NCI-H2171 (cell line): ENCODE data around the gene BLTP3A.
"Not testable (repeated sequence)": the region's sequence is repeated elsewhere in the genome, so short reads cannot be mapped to it uniquely, and the experiment has no call there.

Experiments
- DNase-seq: peaks from one replicate; lab custom pipeline; 2025; lab: John Stamatoyannopoulos, UW

Gene BLTP3A

DNA sequence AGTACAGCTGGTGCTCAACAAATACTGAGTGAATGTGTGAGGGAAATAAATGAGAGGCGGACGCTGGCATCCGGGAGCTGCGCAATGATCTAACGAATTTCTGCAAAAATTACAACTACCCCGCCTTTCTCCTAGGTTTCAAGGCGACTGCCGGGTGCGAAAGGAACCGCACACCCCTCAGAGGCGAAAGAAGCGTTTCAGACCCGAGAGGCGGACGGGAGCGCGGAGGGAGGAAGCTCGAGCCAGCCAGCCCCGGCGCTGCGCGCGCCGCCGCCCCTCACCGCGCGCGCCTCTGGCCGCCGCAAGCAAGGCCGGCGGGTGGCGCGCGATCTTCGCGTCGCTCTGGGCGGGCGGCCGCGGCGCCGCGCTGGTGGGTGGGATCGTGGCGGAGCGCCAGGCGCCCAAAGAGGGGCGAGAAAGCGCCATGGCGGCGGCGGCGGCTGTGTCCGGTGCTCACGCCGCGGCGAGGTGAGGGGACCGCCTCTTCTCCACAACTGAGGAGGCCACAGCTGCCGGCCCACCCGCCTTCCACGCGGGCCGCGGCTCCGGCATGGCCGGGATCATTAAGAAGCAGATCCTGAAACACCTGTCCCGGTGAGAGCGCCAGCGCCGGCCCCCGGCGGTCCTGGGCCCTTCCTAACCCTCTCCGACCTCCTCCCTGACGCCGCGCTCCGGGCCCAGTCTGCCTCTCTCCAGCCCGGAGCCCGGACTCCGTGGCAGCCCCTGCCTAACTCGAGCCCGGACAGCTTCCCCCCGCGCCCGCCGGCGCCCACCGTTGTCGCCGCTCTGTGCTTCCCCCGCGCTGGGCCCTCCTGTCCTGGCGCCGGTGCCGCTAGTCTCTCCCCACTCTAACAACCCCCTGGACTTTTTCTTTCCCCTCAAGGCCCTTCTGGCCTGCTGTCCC is at the start of gene BLTP3A:
Gene BLTP3A (plus strand): TSS at position 383 of the 904 bp plus-strand sequence. CDS start 168 bp downstream, at position 551.
- peak; percentile 82 for DNase-seq

DNA sequence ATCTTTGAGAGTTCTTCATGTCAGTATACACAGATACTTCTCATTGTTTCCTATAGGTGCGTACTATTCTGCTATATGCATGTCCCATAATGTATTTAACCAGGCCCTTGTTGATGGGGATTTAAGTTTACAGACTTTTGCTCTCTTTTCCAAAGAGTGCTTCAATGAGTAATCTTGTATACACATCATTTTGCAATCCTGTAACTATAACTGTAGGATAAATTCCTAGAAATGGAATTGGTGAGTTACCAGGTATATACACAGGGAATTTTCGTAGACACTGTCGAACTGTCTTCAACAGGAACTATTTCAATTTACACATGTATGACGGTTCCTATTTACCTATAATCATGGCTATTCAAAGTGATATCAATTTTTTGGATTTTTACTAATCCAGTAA is 49.8 kb upstream of the BLTP3A start:
- DNase-seq = no peak

DNA sequence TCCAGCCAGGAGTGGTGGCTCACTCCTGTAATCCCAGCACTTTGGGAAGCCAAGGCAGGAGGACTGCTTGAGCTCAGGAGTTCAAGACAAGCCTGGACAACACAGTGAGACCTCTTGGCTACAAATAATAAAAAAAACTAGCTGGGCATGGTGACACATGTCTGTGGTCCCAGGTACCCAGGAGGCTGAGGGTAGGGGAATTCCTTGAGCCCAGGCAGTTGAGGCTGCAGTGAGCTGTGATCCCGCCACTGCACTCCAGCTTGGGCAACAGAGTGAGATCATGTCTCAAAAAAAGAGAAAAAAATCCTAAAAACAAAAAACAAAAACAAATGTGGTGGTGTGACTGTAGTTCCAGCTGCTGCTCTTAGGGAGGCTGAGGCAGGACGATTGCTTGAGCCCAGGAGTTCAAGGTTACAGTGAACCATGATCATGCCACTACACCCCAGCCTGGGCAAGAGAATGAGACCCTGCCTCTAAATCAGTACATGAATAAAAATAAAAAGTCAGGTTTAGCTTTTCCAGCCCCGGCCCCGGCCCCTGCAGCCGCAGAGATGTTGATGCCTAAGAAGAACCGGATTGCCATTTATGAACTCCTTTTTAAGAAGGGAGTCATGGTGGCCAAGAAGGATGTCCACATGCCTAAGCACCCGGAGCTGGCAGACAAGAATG is 48.1 kb upstream of the BLTP3A start:
- DNase-seq = no peak

GRCh38 chr6:34744294-34744647 is 47.6 kb upstream of the BLTP3A start:
- DNase-seq = not testable (repeated sequence)

DNA sequence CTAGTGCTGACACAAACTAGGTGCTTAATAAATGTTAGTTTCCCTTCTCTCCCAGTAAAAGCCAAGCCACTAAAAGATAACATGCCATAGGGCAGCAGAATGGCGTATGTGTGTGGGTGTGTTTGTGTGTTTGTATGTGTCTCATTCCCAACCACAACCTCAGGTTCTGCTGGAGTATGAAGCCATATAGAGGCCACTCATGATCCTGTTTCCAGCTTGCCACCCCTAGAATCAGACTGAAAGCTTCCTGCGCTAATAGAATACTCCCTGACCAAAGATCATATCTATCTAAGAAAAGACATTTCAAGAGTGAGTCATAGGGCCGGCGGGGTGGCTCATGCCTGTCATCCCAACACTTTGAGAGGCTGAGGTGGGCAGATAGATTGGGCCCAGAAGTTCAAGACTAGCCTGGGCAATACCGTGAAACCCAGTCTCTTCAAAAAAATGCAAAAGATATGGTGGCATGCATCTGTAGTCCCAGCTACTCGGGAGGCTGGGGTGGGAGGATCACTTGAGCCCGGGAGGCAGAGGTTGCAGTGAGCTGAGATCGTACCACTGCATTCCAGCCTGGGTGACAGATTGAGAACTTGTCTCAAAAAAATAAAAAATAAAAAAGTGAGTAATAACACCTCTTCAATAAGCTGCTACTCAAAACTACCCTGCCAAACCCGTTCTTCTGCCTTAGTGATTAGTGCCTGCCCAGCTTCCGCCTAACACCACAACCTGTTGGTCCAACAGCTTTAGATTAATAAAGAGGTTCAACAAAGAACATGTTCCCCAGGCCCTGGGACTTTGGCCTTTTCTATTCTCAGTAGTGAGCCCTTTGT is 46.4 kb upstream of the BLTP3A start:
- DNase-seq = no peak

DNA sequence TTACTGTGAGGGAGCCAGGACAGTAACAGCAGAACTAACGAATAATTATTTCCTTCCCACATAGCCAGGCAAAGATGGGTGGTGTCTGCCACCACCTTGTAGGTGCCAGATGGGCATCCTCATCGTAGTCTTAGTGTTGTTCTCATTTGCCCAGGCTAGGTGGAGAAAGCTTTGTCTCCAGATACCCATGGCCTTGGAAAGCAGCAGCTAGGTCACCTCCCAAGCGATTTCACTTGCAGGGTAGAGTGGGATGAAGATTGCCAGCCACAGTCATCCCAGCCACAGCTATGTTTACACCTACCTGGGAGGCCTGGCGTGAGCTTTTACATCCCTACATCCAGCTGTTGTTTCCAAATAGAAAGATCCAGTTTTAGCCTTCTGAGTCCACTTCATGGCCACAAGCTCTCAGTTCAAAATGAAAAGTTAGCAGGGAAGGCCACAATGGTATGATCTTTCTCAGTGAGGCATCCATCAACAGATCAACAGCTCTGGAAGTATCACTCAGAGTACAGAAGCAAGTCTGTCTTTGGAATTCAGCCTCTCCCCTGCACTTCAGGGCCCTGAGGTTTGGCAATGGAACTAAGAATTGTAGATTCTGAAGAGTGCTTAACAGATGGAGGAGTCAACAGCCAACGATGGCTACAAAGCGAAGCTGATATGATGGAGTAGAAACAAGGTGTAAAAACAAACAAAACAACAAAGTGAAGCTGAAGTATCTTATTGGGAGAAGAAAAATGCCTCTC is 45.6 kb upstream of the BLTP3A start:
- no peak for DNase-seq

DNA sequence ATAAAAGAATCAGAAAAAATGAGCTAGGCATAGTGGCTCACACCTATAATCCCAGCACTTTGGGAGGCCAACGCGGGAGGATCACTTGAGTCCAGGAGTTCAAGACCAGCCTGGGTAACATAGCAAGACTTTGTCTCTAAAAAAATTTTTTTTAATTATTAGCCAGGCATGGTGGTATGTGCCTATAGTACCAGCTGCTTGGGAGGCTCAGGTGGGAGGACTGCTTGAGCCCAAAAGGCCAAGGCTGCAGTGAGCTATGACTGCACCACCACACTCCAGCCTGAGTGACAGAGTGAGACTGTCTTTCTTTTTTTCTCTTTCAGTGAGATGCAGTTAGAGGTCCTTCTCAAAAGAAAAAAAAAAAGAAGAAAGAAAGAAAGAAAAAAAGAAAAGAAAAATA is 43.1 kb upstream of the BLTP3A start:
- no peak for DNase-seq

- peak; percentile 47 for DNase-seq
These were observed 35.4 kb upstream of the BLTP3A start for GRCh38 chr6:34756513-34756856.

- DNase-seq = no peak
These were observed 34.1 kb upstream of the BLTP3A start for GRCh38 chr6:34757687-34758274.

GRCh38 chr6:34760108-34760507 is 31.8 kb upstream of the BLTP3A start:
- DNase-seq = no peak

GRCh38 chr6:34761681-34762080 is 30.2 kb upstream of the BLTP3A start:
- not testable (repeated sequence) for DNase-seq

- DNase-seq = no peak
These were observed 23.7 kb upstream of the BLTP3A start for GRCh38 chr6:34768148-34768547.

DNA sequence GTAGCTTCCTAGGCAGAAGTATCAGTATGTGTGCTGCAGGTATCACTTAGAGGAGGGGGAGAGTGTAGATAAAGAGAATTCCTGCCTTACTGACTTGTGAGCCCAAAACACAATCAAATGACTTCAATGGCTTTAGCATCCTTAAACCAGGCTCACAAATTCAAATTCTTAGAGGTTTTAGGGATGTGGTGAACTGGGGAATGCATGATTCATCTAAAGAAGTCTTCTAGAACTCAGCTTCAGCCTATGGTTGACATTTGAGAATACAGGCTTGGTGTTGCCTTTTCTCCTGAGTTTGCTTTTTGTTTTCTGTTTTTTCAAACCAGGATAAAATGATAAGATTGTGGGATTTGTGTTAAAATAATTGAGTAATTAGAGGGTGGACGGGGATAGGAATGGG is 20.2 kb upstream of the BLTP3A start:
- no peak for DNase-seq

- DNase-seq = no peak
These were observed 18.9 kb upstream of the BLTP3A start for GRCh38 chr6:34772940-34773339.

- no peak for DNase-seq
These were observed 18.0 kb upstream of the BLTP3A start for GRCh38 chr6:34773916-34774315.

DNA sequence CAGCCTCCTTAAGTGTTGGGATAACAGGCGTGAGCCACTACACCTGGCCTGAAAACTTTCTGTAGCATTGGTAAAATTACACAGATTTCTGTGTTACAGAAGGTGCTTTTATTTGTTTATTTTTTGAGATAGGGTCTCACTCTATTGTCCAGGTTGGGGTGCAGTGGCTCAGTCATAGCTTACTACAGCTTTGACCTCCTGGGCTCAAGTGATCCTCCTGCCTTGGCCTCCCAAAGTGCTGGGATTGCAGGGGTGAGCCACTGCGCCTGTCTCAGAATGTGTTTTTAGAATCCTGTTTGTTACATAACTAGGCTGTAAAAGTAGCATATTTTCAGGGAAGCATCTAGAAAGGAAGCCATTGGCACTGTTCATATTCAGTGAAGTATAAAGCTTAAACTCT is 16.9 kb upstream of the BLTP3A start:
- no peak for DNase-seq

DNA sequence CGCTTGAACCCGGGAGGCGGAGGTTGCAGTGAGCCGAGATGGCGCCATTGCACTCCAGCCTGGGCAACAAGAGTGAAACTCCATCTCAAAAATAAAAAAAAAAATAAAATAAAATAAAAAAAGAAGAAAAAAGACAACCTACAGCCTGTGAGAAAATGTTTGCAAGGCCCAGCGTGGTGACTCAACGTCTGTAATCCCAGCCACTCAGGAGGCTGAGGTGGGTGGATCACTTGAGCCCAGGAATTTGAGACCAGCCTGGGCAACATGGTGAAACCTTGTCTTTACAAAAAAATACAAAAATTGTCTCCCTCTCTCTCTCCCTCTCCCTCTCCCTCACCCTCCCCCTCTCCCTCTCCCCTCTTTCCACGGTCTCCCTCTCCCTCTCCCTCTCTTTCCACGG is 6.5 kb upstream of the BLTP3A start:
- not testable (repeated sequence) for DNase-seq

GRCh38 chr6:34787152-34787551 is 4.7 kb upstream of the BLTP3A start:
- DNase-seq = not testable (repeated sequence)

DNA sequence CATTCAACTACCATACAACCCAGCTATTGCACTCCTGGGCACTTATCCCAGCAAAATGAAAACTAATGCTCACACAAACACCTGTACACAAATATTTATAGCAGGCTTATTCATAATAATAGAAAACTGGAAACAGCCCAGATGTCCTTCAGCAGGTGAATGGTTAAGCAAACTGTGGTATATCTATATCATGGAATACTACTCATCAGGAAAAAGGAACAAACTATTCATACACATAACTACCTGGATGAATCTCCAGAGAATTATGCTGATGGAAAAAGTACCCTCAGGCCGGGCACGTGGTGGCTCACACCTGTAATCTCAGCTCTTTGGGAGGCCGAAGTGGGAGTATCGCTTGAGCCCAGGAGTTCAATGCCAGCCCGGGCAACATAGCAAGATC is 3.8 kb upstream of the BLTP3A start:
- no peak for DNase-seq

DNA sequence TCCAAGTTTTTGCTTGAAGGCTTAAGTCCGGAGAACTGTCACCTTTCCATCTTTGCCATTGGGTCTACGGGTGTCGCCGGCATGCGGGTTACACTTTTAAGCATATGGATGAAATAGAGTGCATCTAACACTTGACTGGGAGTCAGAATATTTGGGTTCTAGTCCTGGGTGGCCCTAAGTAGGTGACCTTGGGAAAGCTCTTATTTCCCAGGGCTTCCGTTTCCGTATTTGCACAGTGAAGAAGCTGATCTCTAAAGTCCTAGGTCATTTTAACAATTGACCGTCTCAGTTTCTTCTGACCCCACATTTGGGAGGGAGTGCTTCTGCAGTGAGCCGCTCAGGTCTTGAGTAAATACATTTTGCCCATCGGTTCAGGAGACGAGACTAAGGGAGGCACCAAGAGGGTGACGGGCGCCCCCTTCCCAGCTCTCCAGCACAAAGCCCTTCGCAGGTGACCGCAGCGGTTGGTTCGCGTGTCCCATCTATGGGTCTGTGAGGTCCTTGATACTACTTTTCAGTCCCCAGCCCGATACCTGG is 651 bp upstream of the BLTP3A start:
- DNase-seq = no peak
